H1 (cell line): ENCODE data around the gene ARSI. TPM values are rescaled to one million over a fixed set of nuclear protein-coding genes. Genes with fewer than 3 reads are reported as not detected.

Source experiments
- EP300 ChIP-seq, 2 experiments: IDR thresholded peaks; 1 replicate in 1 of 2; 2 replicates in 1 of 2; pipeline ENCODE4 v1.6.1; 2011 to 2012; ENCODE audit warnings: low read depth in 2 of 2, low read length in 2 of 2, mild to moderate bottlenecking in 2 of 2, borderline replicate concordance in 1 of 2, inconsistent platforms in 1 of 2, moderate library complexity in 1 of 2
- RAD21 ChIP-seq, 2 experiments: IDR thresholded peaks in 1 of 2; conservative IDR thresholded peaks in 1 of 2; 2 replicates each; pipeline ENCODE4 v1.6.1; 2011; ENCODE audit warnings: low read depth in 2 of 2, low read length in 2 of 2, improper control_type of control experiment in 1 of 2, inconsistent platforms in 1 of 2, mild to moderate bottlenecking in 1 of 2, moderate library complexity in 1 of 2
- TAF1 ChIP-seq: IDR thresholded peaks from 2 replicates; pipeline ENCODE4 v1.6.1; 2011; ENCODE audit warnings: mild to moderate bottlenecking, low read depth, low read length
- polyA plus RNA-seq, 7 experiments: library from polyadenylated mRNA; depleted of rRNA in 3 of 7; stranded (reverse) in 5 of 7; unstranded in 2 of 7; fragments of >200 nt in 5 of 7; fragments of 200-250 nt in 2 of 7; gene quantifications; 1 replicate in 5 of 7; 2 replicates in 1 of 7; 4 replicates in 1 of 7; pipeline versions ENCODE4 v1.2.1 to v1.2.3, GENCODE V29; 2011 to 2013; ENCODE audit warnings: missing spikeins in 2 of 7, mixed read lengths in 2 of 7
- total RNA-seq: library from RNA; stranded (reverse); fragmentation: NEBNext Ultra II Directional; extraction: Animal tissue kit (Norgen Biotek cat#: 25700); gene quantifications from 2 replicates; pipeline ENCODE4 v1.2.1, GENCODE V29; 2021

Gene ARSI
- total and polyA plus RNA-seq, 2 of the 8 experiments (the other 6 are each of a cell fraction or from before 2014, with no cell fraction given): 4.5 to 6.7 TPM

DNA sequence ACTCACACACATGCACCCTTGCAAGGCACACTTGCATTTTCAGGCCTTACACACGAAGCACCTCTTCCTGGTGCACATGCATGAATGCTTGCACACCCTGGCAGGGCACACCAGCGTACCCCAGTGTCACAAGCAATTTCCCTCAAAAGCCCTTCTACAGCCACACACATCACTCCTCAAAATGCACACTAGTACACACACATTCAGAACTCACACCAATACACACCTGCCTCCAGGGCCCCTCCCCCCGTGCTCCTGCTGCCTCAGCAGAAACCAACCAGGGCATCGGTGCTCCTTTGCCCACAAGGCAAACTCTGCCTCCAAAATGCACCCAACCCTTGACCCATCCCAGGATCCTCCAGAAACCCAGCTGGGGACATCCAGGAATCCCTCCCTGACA, 14.3 kb downstream of the ARSI start (continued):
- TF ChIP-seq TAF1 (no peak), EP300 (IDR thresholded peaks at IDR 0.05; ENCODE audit: borderline replicate concordance in 1 of 2, low read depth in 2 of 2, low read length in 2 of 2) (no peak), RAD21 (IDR thresholded peaks at IDR 0.05 in 1 of 2, conservative IDR thresholded peaks at IDR 0.05 in 1 of 2; ENCODE audit: low read depth in 2 of 2, low read length in 2 of 2) (no peak)
